ENCODE data around the gene CABLES2.

GRCh38 chr20:62339647-62340062 lies 67.4 kb downstream of the CABLES2 start:
- no peak for TF ChIP-seq CTCF (IDR thresholded peaks at IDR 0.05; ENCODE audit: low read length)
- TF ChIP-seq EZH2 (IDR thresholded peaks at IDR 0.05; ENCODE audit: borderline replicate concordance, low read length), result no peak

Measured in OCI-LY1 (cell line).